CD4-positive, alpha-beta T cell treated with Interleukin-17A for 4 hours (primary cell): ENCODE data around the gene RASGEF1C.

Experiments used
- DNase-seq: peaks from one replicate; pipeline ENCODE4 v3.0.0-alpha.2; 2020; ENCODE audit warnings: mixed read lengths

Gene RASGEF1C

GRCh38 chr5:180179442-180180420, 29.3 kb downstream of the RASGEF1C start:
- no peak for DNase-seq

GRCh38 chr5:180178531-180179441, 30.2 kb downstream of the RASGEF1C start:
- no peak for DNase-seq

GRCh38 chr5:180176191-180176590, 32.8 kb downstream of the RASGEF1C start:
- no peak for DNase-seq

DNA sequence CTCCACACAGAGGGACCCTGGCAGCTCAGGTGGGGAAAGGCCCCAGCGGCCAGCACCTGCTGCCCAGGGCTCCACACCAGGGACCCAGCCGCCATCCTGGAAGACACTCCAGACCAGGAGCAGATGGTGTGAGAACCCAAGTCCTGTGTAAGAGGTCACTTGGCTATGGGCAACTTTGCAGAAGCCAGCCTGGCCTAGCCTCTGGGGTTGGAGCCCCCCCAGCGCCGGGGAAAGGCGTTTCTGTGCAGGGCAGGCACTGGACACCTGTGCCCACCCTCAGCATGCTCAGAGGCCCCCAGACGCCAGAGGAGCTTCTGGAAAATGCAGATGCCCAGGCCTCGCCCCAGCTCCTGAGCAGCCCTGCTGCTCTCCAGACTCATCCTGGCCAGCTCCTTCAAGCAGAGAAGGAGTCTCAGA, 34.0 kb downstream of the RASGEF1C start:
- no peak for DNase-seq

DNA sequence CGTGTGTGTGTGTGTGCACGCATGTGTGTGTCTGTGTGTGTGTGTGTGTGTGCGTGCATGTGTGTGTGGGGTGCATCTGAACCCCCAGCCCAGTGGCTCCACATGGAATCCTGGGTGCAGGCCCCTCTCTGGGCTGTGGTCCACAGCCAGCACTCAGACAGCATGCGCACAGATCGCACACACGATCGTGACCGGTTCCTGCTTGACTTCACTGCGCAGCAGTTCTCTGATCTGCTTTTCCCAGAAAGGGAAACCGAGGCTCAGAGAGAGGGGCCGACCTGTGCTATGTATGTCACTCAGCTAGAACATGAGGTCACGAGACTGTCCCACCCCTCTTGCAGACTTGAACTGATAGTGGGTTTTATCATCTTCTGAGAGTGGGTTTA, 34.4 kb downstream of the RASGEF1C start:
- DNase-seq = no peak

GRCh38 chr5:180173875-180174586, 35.0 kb downstream of the RASGEF1C start:
- DNase-seq = no peak

DNA sequence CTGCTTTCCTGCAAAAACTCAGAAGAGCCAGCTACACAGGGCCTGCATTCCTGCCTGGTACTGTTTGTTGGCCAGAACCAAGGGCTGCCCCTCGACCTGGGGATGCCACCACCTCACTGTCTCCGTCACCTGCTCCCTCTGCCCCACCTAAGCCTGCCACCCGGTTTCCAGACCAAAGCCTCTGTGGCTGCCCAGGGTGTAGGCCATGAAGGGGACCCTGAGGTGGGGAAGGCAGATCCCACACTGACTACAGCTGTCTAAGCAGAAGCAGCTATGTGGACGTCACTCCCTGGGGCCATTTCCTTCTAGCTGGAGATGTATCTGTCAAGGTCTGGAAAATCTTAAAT, 35.8 kb downstream of the RASGEF1C start:
- no peak for DNase-seq

GRCh38 chr5:180172447-180173197, 36.4 kb downstream of the RASGEF1C start:
- DNase-seq = no peak

- DNase-seq = no peak
Observed at GRCh38 chr5:180171568-180172094, 37.4 kb downstream of the RASGEF1C start.

DNA sequence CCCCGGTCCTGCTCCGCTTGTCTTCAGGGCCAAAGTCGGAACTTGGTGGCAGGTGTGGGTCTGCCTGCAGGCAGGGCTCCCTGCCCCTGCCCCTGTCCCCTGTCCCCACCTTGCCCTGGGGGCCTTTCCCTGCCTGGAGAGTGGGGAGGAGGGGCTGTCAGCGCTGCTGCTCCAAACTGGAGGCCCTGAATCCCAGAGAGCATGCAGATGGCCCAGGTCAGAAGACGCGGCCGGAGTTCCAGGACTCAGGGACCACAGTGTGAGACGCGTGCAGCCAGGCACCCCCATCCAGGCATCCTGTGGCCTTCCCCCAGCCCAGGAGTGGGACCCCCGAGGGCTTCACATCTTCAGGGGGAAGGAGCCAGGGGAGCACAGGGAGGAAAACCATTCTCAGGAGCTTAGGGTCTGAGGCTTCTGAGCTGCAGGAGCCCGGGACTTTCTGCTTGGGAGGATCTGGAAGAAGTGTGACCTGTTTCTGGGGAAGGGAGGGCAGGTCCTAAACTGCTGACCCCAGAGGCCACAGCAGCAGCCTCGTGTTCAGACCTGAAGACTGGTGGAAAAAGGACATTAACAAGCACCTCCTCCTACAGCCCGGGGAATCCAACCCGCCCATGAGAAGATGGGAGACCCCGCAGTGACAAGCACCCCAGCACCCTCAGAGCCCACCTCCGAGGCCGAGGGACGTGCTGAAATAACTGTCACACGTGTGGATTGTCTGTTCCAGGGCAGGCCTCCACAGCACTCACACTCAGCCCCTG, 38.0 kb downstream of the RASGEF1C start:
- no peak for DNase-seq

- DNase-seq = no peak
Observed at GRCh38 chr5:180170106-180170809, 38.8 kb downstream of the RASGEF1C start.

DNA sequence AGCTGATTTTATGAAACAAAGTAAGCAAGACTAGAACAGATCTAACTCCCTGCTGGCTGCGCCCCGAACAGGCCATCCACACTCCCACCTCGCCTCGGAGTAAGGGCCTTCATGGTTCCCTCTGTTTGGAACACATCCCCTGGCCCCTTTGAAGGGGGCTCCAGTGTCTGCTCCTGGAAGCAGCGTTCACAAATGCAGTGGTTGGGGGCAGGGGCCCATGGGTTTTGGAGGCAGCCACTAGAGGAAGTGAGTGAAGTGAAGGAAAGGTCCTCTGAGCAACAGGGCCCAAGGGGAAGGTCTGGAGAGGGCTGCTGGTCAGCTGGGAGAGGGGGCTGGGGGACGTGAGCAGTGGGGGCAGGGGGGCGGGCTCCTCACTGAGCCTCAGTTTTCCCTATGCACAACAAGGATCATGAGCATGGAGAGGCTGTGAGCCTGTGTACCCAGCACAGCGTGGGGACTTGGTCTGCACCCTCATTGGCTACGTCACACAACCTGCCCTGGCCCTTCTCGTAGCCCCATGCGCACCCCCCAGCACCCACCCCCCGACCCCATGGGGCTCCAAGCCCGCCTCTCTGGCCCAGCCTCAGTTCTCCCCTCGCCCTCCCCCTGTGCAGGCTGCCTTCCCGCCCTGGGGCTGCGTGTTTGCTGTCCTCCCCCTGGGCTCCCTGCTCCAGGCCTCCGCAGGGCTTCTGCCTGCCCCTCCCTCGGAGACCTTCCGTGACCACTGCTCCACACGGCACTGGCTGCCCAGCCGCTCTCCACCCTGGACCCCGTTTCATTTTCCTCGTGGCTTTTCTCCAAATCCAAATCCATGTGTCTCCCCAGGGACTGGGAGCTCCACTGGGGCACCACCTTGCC, 39.5 kb downstream of the RASGEF1C start:
- DNase-seq = no peak

DNA sequence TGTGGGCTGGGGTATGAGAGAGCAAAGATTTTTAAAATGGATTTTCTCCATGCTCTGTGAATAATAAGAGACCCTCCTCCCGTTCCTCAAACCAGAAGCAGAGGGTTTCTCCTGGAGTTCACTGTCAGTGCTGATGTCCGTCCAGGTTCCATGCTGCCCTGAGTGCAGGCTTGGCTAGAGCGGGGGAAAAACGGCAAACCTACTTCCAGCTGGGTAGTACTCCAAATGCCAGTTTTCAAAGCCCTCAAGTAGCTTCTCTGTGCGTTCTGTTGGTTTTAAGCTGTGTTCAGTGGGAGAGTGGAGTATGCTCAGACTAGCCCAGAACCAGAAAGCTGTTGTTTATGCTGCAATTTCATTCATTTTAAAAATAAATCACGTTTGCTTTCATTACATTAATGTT, 40.3 kb downstream of the RASGEF1C start:
- DNase-seq = no peak

- no peak for DNase-seq
Observed at GRCh38 chr5:180166176-180166575, 42.8 kb downstream of the RASGEF1C start.

- no peak for DNase-seq
Observed at GRCh38 chr5:180162304-180162661, 46.7 kb downstream of the RASGEF1C start.

GRCh38 chr5:180161420-180162303, 47.3 kb downstream of the RASGEF1C start:
- no peak for DNase-seq

- DNase-seq = no peak
Observed at GRCh38 chr5:180160789-180161188, 48.2 kb downstream of the RASGEF1C start.

DNA sequence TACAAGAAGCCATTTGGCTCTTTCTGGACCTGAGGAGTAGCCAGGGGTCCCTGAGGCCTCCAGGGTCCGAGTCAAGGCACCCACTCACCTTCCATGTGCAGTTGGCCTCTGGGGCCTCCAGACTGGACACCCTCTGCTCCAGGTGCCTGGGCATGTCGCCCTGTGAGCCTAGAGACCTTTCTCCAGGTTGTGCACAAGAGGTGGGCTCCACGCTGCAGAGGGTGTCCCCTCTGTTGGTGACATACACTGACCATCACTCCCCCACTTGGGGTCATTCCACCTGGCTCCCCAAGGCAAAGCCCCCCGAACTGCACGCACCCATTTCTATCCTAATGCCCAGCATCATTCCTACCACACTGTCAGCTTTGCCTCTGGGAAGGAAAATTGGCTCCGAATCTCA, 48.8 kb downstream of the RASGEF1C start:
- DNase-seq = no peak

- no peak for DNase-seq
Observed at GRCh38 chr5:180159756-180160155, 49.3 kb downstream of the RASGEF1C start.
